ENCODE measurements around the gene SLC7A1. TPM values are rescaled to one million over a fixed set of nuclear protein-coding genes. Genes with fewer than 3 reads are reported as not detected.

Gene SLC7A1
- total RNA-seq, 1 experiment from 2014 or later: 62.8 TPM

GRCh38 chr13:29483623-29484022 is 111.9 kb downstream of the SLC7A1 start:
- no peak for TF ChIP-seq EZH2 (IDR thresholded peaks at IDR 0.05; ENCODE audit: low read depth)
- TF ChIP-seq CTCF (conservative IDR thresholded peaks at IDR 0.05): no peak
- Histone ChIP-seq H4K20me1 (ENCODE audit: insufficient read depth) (no peaks in the 10 kb centered on the region; the same call in 1 of the 2 replicates), H3K9me3 (ENCODE audit: insufficient read depth, low read depth) (no peaks in the 10 kb centered on the region)

GRCh38 chr13:29483211-29483610 is 112.3 kb downstream of the SLC7A1 start:
- POLR2A ChIA-PET (ENCODE audit: unreplicated experiment): no interaction called here
- H3K4me2 ChIP-seq: no peak overlapping the region
- H3F3A ChIP-seq (ENCODE audit: insufficient read depth, low read depth): no peaks in the 10 kb centered on the region
- no peaks in the 10 kb centered on the region for H3K79me2 ChIP-seq (ENCODE audit: low read depth)
- CTCF ChIA-PET: no interaction called here
- no peaks in the 10 kb centered on the region for H3K9me3 ChIP-seq (ENCODE audit: insufficient read depth, low read depth)
- intact Hi-C loops (cut with micrococcal nuclease; ENCODE audit: unreplicated experiment): no loop called here
- peaks cover 96% of the 10 kb centered on the region for H3K27me3 ChIP-seq (ENCODE audit: insufficient read depth, low read depth)
- H3K4me3 ChIP-seq: no peak overlapping the region
- no peaks in the 10 kb centered on the region for H3K9me2 ChIP-seq (ENCODE audit: insufficient read depth)
- H3K4me1 ChIP-seq (replicated peaks; ENCODE audit: insufficient read depth): no peaks in the 10 kb centered on the region
- no TSS peak for BruUV-seq (replicated peaks)
- H2AFZ ChIP-seq: no peak overlapping the region
- no peak for DNase-seq
- TF ChIP-seq CTCF (conservative IDR thresholded peaks at IDR 0.05): no peak
- TF ChIP-seq EZH2 (IDR thresholded peaks at IDR 0.05; ENCODE audit: low read depth): no peak
- no peaks in the 10 kb centered on the region; the same call in 1 of the 2 replicates for H4K20me1 ChIP-seq (ENCODE audit: insufficient read depth)
- no peak overlapping the region for H3K27ac ChIP-seq
- H3K36me3 ChIP-seq (ENCODE audit: low read depth): no peaks in the 10 kb centered on the region

More at GRCh38 chr13:29483623-29484022, 111.9 kb downstream of the SLC7A1 start:
- DNase-seq: no peak
- H3K27me3 ChIP-seq (ENCODE audit: insufficient read depth, low read depth): peaks cover 95% of the 10 kb centered on the region
- no peak overlapping the region for H3K27ac ChIP-seq
- H2AFZ ChIP-seq: no peak overlapping the region
- intact Hi-C loops (cut with micrococcal nuclease; ENCODE audit: unreplicated experiment): no loop called here
- no peaks in the 10 kb centered on the region for H3K9me2 ChIP-seq (ENCODE audit: insufficient read depth)
- no peak overlapping the region for H3K4me3 ChIP-seq
- CTCF ChIA-PET: no interaction called here
- no TSS peak for BruUV-seq (replicated peaks)
- no peaks in the 10 kb centered on the region for H3K4me1 ChIP-seq (replicated peaks; ENCODE audit: insufficient read depth)
- no peaks in the 10 kb centered on the region for H3K79me2 ChIP-seq (ENCODE audit: low read depth)
- H3K4me2 ChIP-seq: no peak overlapping the region
- no peaks in the 10 kb centered on the region for H3K36me3 ChIP-seq (ENCODE audit: low read depth)
- H3F3A ChIP-seq (ENCODE audit: insufficient read depth, low read depth): no peaks in the 10 kb centered on the region
- POLR2A ChIA-PET (ENCODE audit: unreplicated experiment): no interaction called here

- H2AFZ ChIP-seq: no peak overlapping the region
- ChIA-PET POLR2A (ENCODE audit: unreplicated experiment) (no interaction called here), CTCF (no interaction called here)
- no peaks in the 10 kb centered on the region for H3K9me3 ChIP-seq (ENCODE audit: insufficient read depth, low read depth)
- H3F3A ChIP-seq (ENCODE audit: insufficient read depth, low read depth): no peaks in the 10 kb centered on the region
- TF ChIP-seq CTCF (conservative IDR thresholded peaks at IDR 0.05) (no peak), EZH2 (IDR thresholded peaks at IDR 0.05; ENCODE audit: low read depth) (no peak)
- H3K27me3 ChIP-seq (ENCODE audit: insufficient read depth, low read depth): peaks cover 93% of the 10 kb centered on the region
- BruUV-seq (replicated peaks): no TSS peak
- no peaks in the 10 kb centered on the region for H3K79me2 ChIP-seq (ENCODE audit: low read depth)
- no peaks in the 10 kb centered on the region for H3K4me1 ChIP-seq (replicated peaks; ENCODE audit: insufficient read depth)
- DNase-seq: no peak
- intact Hi-C loops (cut with micrococcal nuclease; ENCODE audit: unreplicated experiment): no loop called here
- H3K4me2 ChIP-seq: no peak overlapping the region
- H4K20me1 ChIP-seq (ENCODE audit: insufficient read depth): no peaks in the 10 kb centered on the region; the same call in 1 of the 2 replicates
- no peak overlapping the region for H3K27ac ChIP-seq
- H3K4me3 ChIP-seq: no peak overlapping the region
- H3K36me3 ChIP-seq (ENCODE audit: low read depth): no peaks in the 10 kb centered on the region
- no peaks in the 10 kb centered on the region for H3K9me2 ChIP-seq (ENCODE audit: insufficient read depth)
Observed at GRCh38 chr13:29482504-29482903, 113.0 kb downstream of the SLC7A1 start.
